HG02943 (cell line): ENCODE measurements around the gene CACNA2D2.

Experiments used
- ATAC-seq: cut with Tn5 transposase; IDR thresholded peaks from one replicate; pipeline ENCODE4 v1.9.1; 2021; ENCODE audit warnings: mild to moderate bottlenecking, low read depth, moderate library complexity; ENCODE audit not compliant: unreplicated experiment

Gene CACNA2D2

GRCh38 chr3:50319894-50320625, 183.4 kb downstream of the CACNA2D2 start:
- no peak for ATAC-seq

GRCh38 chr3:50319181-50319893, 184.1 kb downstream of the CACNA2D2 start:
- no peak for ATAC-seq

GRCh38 chr3:50318615-50319014, 184.8 kb downstream of the CACNA2D2 start:
- no peak for ATAC-seq

GRCh38 chr3:50318163-50318562, 185.3 kb downstream of the CACNA2D2 start:
- ATAC-seq, result no peak

GRCh38 chr3:50317300-50317699, 186.1 kb downstream of the CACNA2D2 start:
- no peak for ATAC-seq

GRCh38 chr3:50316657-50317242, 186.7 kb downstream of the CACNA2D2 start:
- no peak for ATAC-seq

- no peak for ATAC-seq
Measured at GRCh38 chr3:50314816-50315215, 188.6 kb downstream of the CACNA2D2 start.

GRCh38 chr3:50314342-50314741, 189.1 kb downstream of the CACNA2D2 start:
- no peak for ATAC-seq
